Measurements from ENCODE around the gene SOCS1. TPM values are rescaled to one million over a fixed set of nuclear protein-coding genes. Genes with fewer than 3 reads are reported as not detected.

SOCS1 gene
- total and polyA plus RNA-seq, 2 of the 4 experiments (the other 2 are of a cell fraction): 2.0 to 22.0 TPM

DNA sequence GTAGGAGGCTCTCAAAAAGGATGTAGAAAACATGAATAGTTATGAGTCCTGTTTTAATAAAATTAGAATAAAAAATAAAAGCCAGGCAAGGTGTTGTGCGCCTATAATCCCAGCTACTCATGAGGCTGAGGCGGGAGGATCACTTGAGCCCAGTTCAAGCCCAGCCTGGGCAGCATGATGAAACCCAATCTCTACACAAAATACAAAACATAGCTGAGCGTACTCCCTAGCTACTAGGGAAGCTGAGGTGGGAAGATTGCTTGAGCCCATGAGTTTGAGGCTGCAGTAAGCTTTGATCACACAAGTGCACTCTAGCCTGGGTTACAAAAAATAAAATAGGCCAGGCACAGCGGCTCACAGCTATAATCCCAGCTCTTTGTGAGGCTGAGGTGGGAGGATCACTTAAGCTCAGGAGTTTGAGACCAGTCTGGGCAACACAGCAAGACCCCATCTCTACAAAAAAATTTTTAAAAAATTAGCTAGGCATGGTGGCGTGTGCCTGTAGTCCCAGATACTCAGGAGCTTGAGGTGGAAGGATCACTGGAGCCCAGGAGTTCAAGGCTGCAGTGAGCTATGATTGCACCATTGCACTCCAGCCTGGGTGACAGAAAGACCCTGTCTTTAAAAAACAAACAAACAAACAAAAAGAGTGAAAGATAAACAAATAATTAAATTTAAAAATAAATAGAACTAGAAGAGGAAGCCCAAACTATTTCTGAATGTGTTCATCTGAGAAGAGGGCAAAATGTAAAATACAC lies 42.3 kb upstream of the SOCS1 start:
- ChIA-PET POLR2A (ENCODE audit: unreplicated experiment) (no interaction called here), CTCF (interaction anchor here (0.6 kb wide), 1 partner anchor 37 kb away, joined by 3 read pairs; no protein-coding TSS in a partner anchor)
- no peak overlapping the region for H2BK15ac ChIP-seq (ENCODE audit: low read depth, low read length)
- H2BK20ac ChIP-seq (ENCODE audit: low read depth, low read length): no peak overlapping the region
- in situ Hi-C loops (cut with MboI; ENCODE audit: low sequenced_read_pairs) (no loop called here), intact Hi-C loops (cut with micrococcal nuclease) (loop anchor here (5.0 kb wide), 1 partner anchor 54 kb away; no protein-coding TSS in a partner anchor), dilution Hi-C loops (cut with HindIII; ENCODE audit: low sequenced_read_pairs, unreplicated experiment) (no loop called here)
- H3K9ac ChIP-seq (ENCODE audit: low read depth, low read length): no peak overlapping the region
- no peaks in the 10 kb centered on the region for H3K9me3 ChIP-seq (ENCODE audit: control insufficient read depth, insufficient read depth, low read length)
- no peaks in the 10 kb centered on the region for H3K9me1 ChIP-seq (ENCODE audit: insufficient read depth, low read length)
- no peaks in the 10 kb centered on the region for H3K79me1 ChIP-seq (ENCODE audit: low read depth in 1 of 2, low read length in 2 of 2)
- H3K23ac ChIP-seq (ENCODE audit: low read depth, low read length): no peak overlapping the region
- ATAC-seq (ENCODE audit: low read depth) (no peak), DNase-seq (no peak)
- H3K4me3 ChIP-seq (ENCODE audit: insufficient read depth, low read depth, low read length): no peak overlapping the region
- H3K56ac ChIP-seq (ENCODE audit: extremely low read depth, insufficient read depth, low read length): no peak overlapping the region
- no peak overlapping the region for H3K4me2 ChIP-seq (ENCODE audit: low read depth, low read length)
- H3K14ac ChIP-seq (replicated peaks; ENCODE audit: low read depth, low read length): no peak overlapping the region
- H3K4me1 ChIP-seq (ENCODE audit: control insufficient read depth, insufficient read depth, low read length): peaks cover 10% of the 10 kb centered on the region
- H3K27ac ChIP-seq (ENCODE audit: insufficient read depth, low read length): no peak overlapping the region
- no CpG with 5 or more reads among the region's 5 CpGs for WGBS, 2 experiments (ENCODE audit: extremely low coverage in 2 of 2, insufficient read length in 1 of 2)
- H2BK120ac ChIP-seq (ENCODE audit: low read depth, low read length): no peak overlapping the region
- no peak overlapping the region for H2AK5ac ChIP-seq (ENCODE audit: low read depth, low read length)
- no peak overlapping the region for H4K8ac ChIP-seq (ENCODE audit: low read depth in 2 of 2, low read length in 2 of 2)
- H4K5ac ChIP-seq (ENCODE audit: low read depth, low read length): no peak overlapping the region
- H4K91ac ChIP-seq (ENCODE audit: insufficient read depth, low read depth, low read length): no peak overlapping the region
- H2BK5ac ChIP-seq (ENCODE audit: low read depth, low read length, poor library complexity, severe bottlenecking): no peak overlapping the region
- H3K36me3 ChIP-seq (ENCODE audit: control insufficient read depth, insufficient read depth, low read length): no peaks in the 10 kb centered on the region
- no peak overlapping the region for H3K18ac ChIP-seq (ENCODE audit: low read depth, low read length)
- BruUV-seq (replicated peaks): no TSS peak
- H4K20me1 ChIP-seq (ENCODE audit: insufficient read depth, low read length): no peaks in the 10 kb centered on the region
- H2AK9ac ChIP-seq (replicated peaks; ENCODE audit: low read depth, low read length, poor library complexity): no peak overlapping the region
- H2AFZ ChIP-seq (replicated peaks; ENCODE audit: low read length, poor library complexity): no peak overlapping the region
- no peak overlapping the region for H3K4ac ChIP-seq (ENCODE audit: low read depth, low read length)
- no peaks in the 10 kb centered on the region for H3K27me3 ChIP-seq (ENCODE audit: control insufficient read depth, insufficient read depth, low read length)
- no peak for TF ChIP-seq BHLHE40 (IDR thresholded peaks at IDR 0.05; ENCODE audit: low read depth, low read length)
- no peak for TF ChIP-seq SMC3 (IDR thresholded peaks at IDR 0.05; ENCODE audit: low read depth, low read length)
- no peak for TF ChIP-seq NFE2L2 (IDR thresholded peaks at IDR 0.05; ENCODE audit: low read depth, low read length)
- no peak for TF ChIP-seq RFX5 (IDR thresholded peaks at IDR 0.05; ENCODE audit: low read depth, low read length)
- no peak for TF ChIP-seq MXI1 (IDR thresholded peaks at IDR 0.05; ENCODE audit: borderline replicate concordance, low read depth, low read length)

Measured in IMR-90 (cell line).